ENCODE measurements around the gene CADPS.

Gene CADPS

DNA sequence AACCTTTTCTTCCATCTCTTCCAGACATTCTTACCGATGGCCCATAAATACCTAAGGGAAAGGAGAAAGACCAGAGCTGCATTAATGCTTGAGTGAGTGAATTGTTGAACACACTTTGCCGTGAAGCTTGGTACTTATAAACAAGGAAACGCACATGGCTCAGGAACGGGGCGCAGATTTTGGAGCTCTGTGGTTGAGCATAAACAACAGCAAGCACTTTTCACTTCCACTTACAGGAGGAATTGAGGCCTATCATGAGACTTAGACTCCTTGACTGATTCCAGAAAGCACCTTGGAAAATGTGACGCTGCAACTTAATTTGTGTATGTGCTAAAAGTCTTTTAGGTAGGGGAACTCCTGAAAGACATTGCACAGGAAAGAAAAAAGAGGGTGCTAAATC lies 304.3 kb downstream of the CADPS start:
- Histone ChIP-seq H3K4me3 (replicated peaks; ENCODE audit: insufficient read depth, low read length) (no peak overlapping the region), H3K27ac (replicated peaks) (no peak overlapping the region), H3K27me3 (ENCODE audit: insufficient read depth, poor library complexity, severe bottlenecking) (no peaks in the 10 kb centered on the region)
- TF ChIP-seq SPI1 (IDR thresholded peaks at IDR 0.05; ENCODE audit: borderline replicate concordance, low read depth) (no peak), REST (IDR thresholded peaks at IDR 0.05; ENCODE audit: insufficient replicate concordance, low read depth) (no peak), GABPA (IDR thresholded peaks at IDR 0.05; ENCODE audit: low read depth) (no peak), POLR2AphosphoS5 (IDR thresholded peaks at IDR 0.05; ENCODE audit: low read depth) (no peak)
- TF ChIP-seq, protein P1, sequence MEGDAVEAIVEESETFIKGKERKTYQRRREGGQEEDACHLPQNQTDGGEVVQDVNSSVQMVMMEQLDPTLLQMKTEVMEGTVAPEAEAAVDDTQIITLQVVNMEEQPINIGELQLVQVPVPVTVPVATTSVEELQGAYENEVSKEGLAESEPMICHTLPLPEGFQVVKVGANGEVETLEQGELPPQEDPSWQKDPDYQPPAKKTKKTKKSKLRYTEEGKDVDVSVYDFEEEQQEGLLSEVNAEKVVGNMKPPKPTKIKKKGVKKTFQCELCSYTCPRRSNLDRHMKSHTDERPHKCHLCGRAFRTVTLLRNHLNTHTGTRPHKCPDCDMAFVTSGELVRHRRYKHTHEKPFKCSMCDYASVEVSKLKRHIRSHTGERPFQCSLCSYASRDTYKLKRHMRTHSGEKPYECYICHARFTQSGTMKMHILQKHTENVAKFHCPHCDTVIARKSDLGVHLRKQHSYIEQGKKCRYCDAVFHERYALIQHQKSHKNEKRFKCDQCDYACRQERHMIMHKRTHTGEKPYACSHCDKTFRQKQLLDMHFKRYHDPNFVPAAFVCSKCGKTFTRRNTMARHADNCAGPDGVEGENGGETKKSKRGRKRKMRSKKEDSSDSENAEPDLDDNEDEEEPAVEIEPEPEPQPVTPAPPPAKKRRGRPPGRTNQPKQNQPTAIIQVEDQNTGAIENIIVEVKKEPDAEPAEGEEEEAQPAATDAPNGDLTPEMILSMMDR (IDR thresholded peaks at IDR 0.05; ENCODE audit: insufficient read depth, low read length), result no peak
- DNase-seq (ENCODE audit: low read depth in 1 of 2, low spot score in 1 of 2), result no peak

- H3K4me3 ChIP-seq (replicated peaks; ENCODE audit: insufficient read depth, low read length), result no peak overlapping the region
Measured at GRCh38 chr3:62569609-62570008, 305.6 kb downstream of the CADPS start.

More at GRCh38 chr3:62569609-62570008, 305.6 kb downstream of the CADPS start:
- Histone ChIP-seq H3K27ac (replicated peaks) (no peak overlapping the region), H3K27me3 (ENCODE audit: insufficient read depth, poor library complexity, severe bottlenecking) (no peaks in the 10 kb centered on the region)
- no peak for TF ChIP-seq GABPA (IDR thresholded peaks at IDR 0.05; ENCODE audit: low read depth)
- no peak for TF ChIP-seq REST (IDR thresholded peaks at IDR 0.05; ENCODE audit: insufficient replicate concordance, low read depth)
- TF ChIP-seq, protein P1 (IDR thresholded peaks at IDR 0.05; ENCODE audit: insufficient read depth, low read length), result no peak
- TF ChIP-seq SPI1 (IDR thresholded peaks at IDR 0.05; ENCODE audit: borderline replicate concordance, low read depth), result no peak
- no peak for TF ChIP-seq POLR2AphosphoS5 (IDR thresholded peaks at IDR 0.05; ENCODE audit: low read depth)
- no peak for DNase-seq (ENCODE audit: low read depth in 1 of 2, low spot score in 1 of 2)
